ENCODE data around the gene PAX5. TPM values are rescaled to one million over a fixed set of nuclear protein-coding genes. Genes with fewer than 3 reads are reported as not detected.

The PAX5 gene
- total RNA-seq, 1 experiment from 2014 or later: not detected

DNA sequence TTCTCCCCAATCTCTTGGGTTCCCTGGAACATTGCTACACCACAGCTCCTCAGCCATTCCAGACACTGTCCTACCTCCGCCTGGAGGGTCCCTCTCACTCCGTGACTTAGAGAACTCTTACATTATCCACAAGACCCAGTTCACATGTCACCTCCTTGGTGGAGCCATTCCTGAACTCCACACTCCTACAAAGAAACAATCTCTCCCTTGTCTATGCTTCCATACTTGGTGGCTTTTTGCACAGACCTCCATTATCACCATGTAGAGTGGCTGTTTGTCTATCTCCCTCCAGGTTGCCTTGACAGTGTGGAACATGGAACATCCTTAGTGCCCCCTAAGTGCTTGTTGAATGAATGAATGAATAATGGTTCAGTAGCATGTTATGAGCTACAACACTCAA lies 105.9 kb downstream of the PAX5 start:
- no peak for DNase-seq
- Histone ChIP-seq H3K4me1 (replicated peaks; ENCODE audit: insufficient read depth) (peaks cover 22% of the 10 kb centered on the region), H2AFZ (no peak overlapping the region), H3K4me2 (no peak overlapping the region), H3K4me3 (no peak overlapping the region), H3K79me2 (ENCODE audit: low read depth) (no peaks in the 10 kb centered on the region), H3K36me3 (ENCODE audit: low read depth) (no peaks in the 10 kb centered on the region), H3K9me3 (ENCODE audit: insufficient read depth, low read depth) (no peaks in the 10 kb centered on the region), H3K9me2 (ENCODE audit: insufficient read depth) (no peaks in the 10 kb centered on the region), H3K27ac (no peak overlapping the region), H3K27me3 (ENCODE audit: insufficient read depth, low read depth) (no peaks in the 10 kb centered on the region), H3F3A (ENCODE audit: insufficient read depth, low read depth) (peaks cover 11% of the 10 kb centered on the region; the same call in 1 of the 2 replicates), H4K20me1 (ENCODE audit: insufficient read depth) (no peaks in the 10 kb centered on the region)
- ChIA-PET POLR2A (ENCODE audit: unreplicated experiment) (no interaction called here), CTCF (no interaction called here)
- no TSS peak for BruUV-seq (replicated peaks)
- no peak for TF ChIP-seq EZH2 (IDR thresholded peaks at IDR 0.05; ENCODE audit: low read depth)
- TF ChIP-seq, protein P1, sequence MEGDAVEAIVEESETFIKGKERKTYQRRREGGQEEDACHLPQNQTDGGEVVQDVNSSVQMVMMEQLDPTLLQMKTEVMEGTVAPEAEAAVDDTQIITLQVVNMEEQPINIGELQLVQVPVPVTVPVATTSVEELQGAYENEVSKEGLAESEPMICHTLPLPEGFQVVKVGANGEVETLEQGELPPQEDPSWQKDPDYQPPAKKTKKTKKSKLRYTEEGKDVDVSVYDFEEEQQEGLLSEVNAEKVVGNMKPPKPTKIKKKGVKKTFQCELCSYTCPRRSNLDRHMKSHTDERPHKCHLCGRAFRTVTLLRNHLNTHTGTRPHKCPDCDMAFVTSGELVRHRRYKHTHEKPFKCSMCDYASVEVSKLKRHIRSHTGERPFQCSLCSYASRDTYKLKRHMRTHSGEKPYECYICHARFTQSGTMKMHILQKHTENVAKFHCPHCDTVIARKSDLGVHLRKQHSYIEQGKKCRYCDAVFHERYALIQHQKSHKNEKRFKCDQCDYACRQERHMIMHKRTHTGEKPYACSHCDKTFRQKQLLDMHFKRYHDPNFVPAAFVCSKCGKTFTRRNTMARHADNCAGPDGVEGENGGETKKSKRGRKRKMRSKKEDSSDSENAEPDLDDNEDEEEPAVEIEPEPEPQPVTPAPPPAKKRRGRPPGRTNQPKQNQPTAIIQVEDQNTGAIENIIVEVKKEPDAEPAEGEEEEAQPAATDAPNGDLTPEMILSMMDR (conservative IDR thresholded peaks at IDR 0.05): no peak
- intact Hi-C loops (cut with micrococcal nuclease; ENCODE audit: unreplicated experiment): loop anchor here (10.0 kb wide), 1 partner anchor 47 kb away; no protein-coding TSS in a partner anchor

- POLR2A ChIA-PET (ENCODE audit: unreplicated experiment): interaction anchor here (0.6 kb wide), 1 partner anchor 69 kb away, joined by 3 read pairs; no protein-coding TSS in a partner anchor
- BruUV-seq (replicated peaks): no TSS peak
- no peaks in the 10 kb centered on the region for H4K20me1 ChIP-seq (ENCODE audit: insufficient read depth)
- H3F3A ChIP-seq (ENCODE audit: insufficient read depth, low read depth): peaks cover 12% of the 10 kb centered on the region; the same call in 1 of the 2 replicates
- intact Hi-C loops (cut with micrococcal nuclease; ENCODE audit: unreplicated experiment): loop anchor here (1.0 to 10.0 kb wide), 2 partner anchors 22 to 50 kb away; no protein-coding TSS in a partner anchor
- no peak overlapping the region for H3K27ac ChIP-seq
- DNase-seq: no peak
- TF ChIP-seq, protein P1 (conservative IDR thresholded peaks at IDR 0.05): no peak
- TF ChIP-seq EZH2 (IDR thresholded peaks at IDR 0.05; ENCODE audit: low read depth): no peak
- H3K4me1 ChIP-seq (replicated peaks; ENCODE audit: insufficient read depth): peaks cover 24% of the 10 kb centered on the region
- no peak overlapping the region for H3K4me3 ChIP-seq
- H3K9me2 ChIP-seq (ENCODE audit: insufficient read depth): no peaks in the 10 kb centered on the region
- H3K4me2 ChIP-seq: no peak overlapping the region
- H3K9me3 ChIP-seq (ENCODE audit: insufficient read depth, low read depth): no peaks in the 10 kb centered on the region
- H3K79me2 ChIP-seq (ENCODE audit: low read depth): no peaks in the 10 kb centered on the region
- no peaks in the 10 kb centered on the region for H3K27me3 ChIP-seq (ENCODE audit: insufficient read depth, low read depth)
- H3K36me3 ChIP-seq (ENCODE audit: low read depth): no peaks in the 10 kb centered on the region
- H2AFZ ChIP-seq: no peak overlapping the region
- CTCF ChIA-PET: no interaction called here
These were observed 109.2 kb downstream of the PAX5 start for GRCh38 chr9:36924757-36925432.

GRCh38 chr9:36924071-36924470 lies 110.0 kb downstream of the PAX5 start:
- Histone ChIP-seq H3K9me2 (ENCODE audit: insufficient read depth) (no peaks in the 10 kb centered on the region), H3K4me3 (no peak overlapping the region), H2AFZ (no peak overlapping the region), H3K9me3 (ENCODE audit: insufficient read depth, low read depth) (no peaks in the 10 kb centered on the region), H3K79me2 (ENCODE audit: low read depth) (no peaks in the 10 kb centered on the region), H3K27ac (0 out of 2 replicates have a peak overlapping the region, but pooled peaks have one; percentile 32), H3K4me1 (replicated peaks; ENCODE audit: insufficient read depth) (peaks cover 22% of the 10 kb centered on the region), H3F3A (ENCODE audit: insufficient read depth, low read depth) (peaks cover 12% of the 10 kb centered on the region; the same call in 1 of the 2 replicates), H3K27me3 (ENCODE audit: insufficient read depth, low read depth) (no peaks in the 10 kb centered on the region), H3K36me3 (ENCODE audit: low read depth) (no peaks in the 10 kb centered on the region), H3K4me2 (peak overlapping the region; percentile 12; the same call in 1 of the 2 replicates), H4K20me1 (ENCODE audit: insufficient read depth) (no peaks in the 10 kb centered on the region)
- DNase-seq: peak; percentile 50 to 95
- TF ChIP-seq, protein P1 (conservative IDR thresholded peaks at IDR 0.05): no peak
- no peak for TF ChIP-seq EZH2 (IDR thresholded peaks at IDR 0.05; ENCODE audit: low read depth)
- intact Hi-C loops (cut with micrococcal nuclease; ENCODE audit: unreplicated experiment): loop anchor here (1.0 to 10.0 kb wide), 2 partner anchors 21 to 51 kb away; no protein-coding TSS in a partner anchor
- BruUV-seq (replicated peaks): no TSS peak
- POLR2A ChIA-PET (ENCODE audit: unreplicated experiment): interaction anchor here (0.6 kb wide), 1 partner anchor 68 kb away, joined by 3 read pairs; no protein-coding TSS in a partner anchor
- CTCF ChIA-PET: no interaction called here
